Measurements from ENCODE around the gene KIF4A. TPM values are rescaled to one million over a fixed set of nuclear protein-coding genes. Genes with fewer than 3 reads are reported as not detected.
"Not testable (repeated sequence)": the region's sequence is repeated elsewhere in the genome, so short reads cannot be mapped to it uniquely, and the experiment has no call there.

KIF4A gene
- total RNA-seq (2014; rRNA removed; shearing (Covaris generic)), result 60.9 and 63.1 TPM in 2 replicates

- Histone ChIP-seq H3K9me3 (replicated peaks) (no peaks in the 10 kb centered on the region), H3K27me3 (no peaks in the 10 kb centered on the region), H3K27ac (peak within 1 kb of the TSS; percentile 81), H3K4me3 (peak within 1 kb of the TSS; percentile 75), H3K4me1 (no peaks in the 10 kb centered on the region), H3K36me3 (peaks cover 17% of the 10 kb centered on the region)
- peak; percentile 89 to 90 for DNase-seq
Measured at GRCh38 chrX:70289793-70290770, at the start of gene KIF4A, which contains the start of gene PDZD11. Gene KIF4A, plus strand, starts transcription at chrX:70290104. Its CDS starts 355 bp downstream, at chrX:70290459. Gene PDZD11, minus strand, starts transcription at chrX:70289927. Its CDS starts 586 bp downstream, at chrX:70289341.

GRCh38 chrX:70240751-70241150 lies 49.2 kb upstream of the KIF4A start:
- H3K27ac ChIP-seq, result no peak overlapping the region
- H3K27me3 ChIP-seq, result no peaks in the 10 kb centered on the region
- H3K9me3 ChIP-seq (replicated peaks), result no peaks in the 10 kb centered on the region
- H3K4me1 ChIP-seq, result no peaks in the 10 kb centered on the region
- H3K36me3 ChIP-seq, result no peaks in the 10 kb centered on the region
- no peak for DNase-seq
- no peak overlapping the region for H3K4me3 ChIP-seq

- no peaks in the 10 kb centered on the region for H3K36me3 ChIP-seq
- H3K4me1 ChIP-seq, result no peaks in the 10 kb centered on the region
- no peak overlapping the region for H3K27ac ChIP-seq
- no peaks in the 10 kb centered on the region for H3K9me3 ChIP-seq (replicated peaks)
- no peak for DNase-seq
- no peak overlapping the region for H3K4me3 ChIP-seq
- H3K27me3 ChIP-seq, result no peaks in the 10 kb centered on the region
Measured at GRCh38 chrX:70241501-70241900, 48.4 kb upstream of the KIF4A start.

GRCh38 chrX:70243601-70244000 lies 46.3 kb upstream of the KIF4A start:
- not testable (repeated sequence) for H3K9me3 ChIP-seq (replicated peaks); H3K4me3 ChIP-seq; H3K4me1 ChIP-seq; H3K36me3 ChIP-seq; H3K27ac ChIP-seq; DNase-seq; H3K27me3 ChIP-seq

- no peak for DNase-seq
- Histone ChIP-seq H3K27ac (no peak overlapping the region), H3K4me1 (no peaks in the 10 kb centered on the region), H3K4me3 (no peak overlapping the region), H3K36me3 (no peaks in the 10 kb centered on the region), H3K9me3 (replicated peaks) (no peaks in the 10 kb centered on the region), H3K27me3 (no peaks in the 10 kb centered on the region)
Measured at GRCh38 chrX:70244881-70245280, 45.0 kb upstream of the KIF4A start.

- H3K36me3 ChIP-seq, result no peaks in the 10 kb centered on the region
- DNase-seq, result no peak
- no peaks in the 10 kb centered on the region for H3K4me1 ChIP-seq
- no peaks in the 10 kb centered on the region for H3K27me3 ChIP-seq
- no peak overlapping the region for H3K27ac ChIP-seq
- no peaks in the 10 kb centered on the region for H3K9me3 ChIP-seq (replicated peaks)
- no peak overlapping the region for H3K4me3 ChIP-seq
Measured at GRCh38 chrX:70247252-70247651, 42.7 kb upstream of the KIF4A start.

GRCh38 chrX:70252491-70252890 lies 37.4 kb upstream of the KIF4A start:
- no peak for DNase-seq
- Histone ChIP-seq H3K4me1 (no peaks in the 10 kb centered on the region), H3K27me3 (no peaks in the 10 kb centered on the region), H3K36me3 (no peaks in the 10 kb centered on the region), H3K27ac (no peak overlapping the region), H3K9me3 (replicated peaks) (no peaks in the 10 kb centered on the region), H3K4me3 (no peak overlapping the region)

GRCh38 chrX:70253377-70254062 lies 36.4 kb upstream of the KIF4A start:
- H3K27ac ChIP-seq, result no peak overlapping the region
- DNase-seq, result no peak
- H3K36me3 ChIP-seq, result no peaks in the 10 kb centered on the region
- no peaks in the 10 kb centered on the region for H3K9me3 ChIP-seq (replicated peaks)
- H3K4me1 ChIP-seq, result no peaks in the 10 kb centered on the region
- H3K27me3 ChIP-seq, result no peaks in the 10 kb centered on the region
- H3K4me3 ChIP-seq, result no peak overlapping the region

GRCh38 chrX:70254063-70254400 lies 35.9 kb upstream of the KIF4A start:
- H3K36me3 ChIP-seq, result no peaks in the 10 kb centered on the region
- DNase-seq, result no peak

GRCh38 chrX:70254909-70255308 lies 35.0 kb upstream of the KIF4A start:
- Histone ChIP-seq H3K4me1 (no peaks in the 10 kb centered on the region), H3K36me3 (no peaks in the 10 kb centered on the region), H3K27me3 (no peaks in the 10 kb centered on the region), H3K9me3 (replicated peaks) (no peaks in the 10 kb centered on the region), H3K27ac (no peak overlapping the region), H3K4me3 (no peak overlapping the region)
- DNase-seq, result no peak

More at GRCh38 chrX:70254063-70254400, 35.9 kb upstream of the KIF4A start:
- no peak overlapping the region for H3K27ac ChIP-seq
- no peaks in the 10 kb centered on the region for H3K9me3 ChIP-seq (replicated peaks)
- H3K27me3 ChIP-seq, result no peaks in the 10 kb centered on the region
- no peak overlapping the region for H3K4me3 ChIP-seq
- H3K4me1 ChIP-seq, result no peaks in the 10 kb centered on the region

GRCh38 chrX:70255452-70255851 lies 34.5 kb upstream of the KIF4A start:
- Histone ChIP-seq H3K36me3 (no peaks in the 10 kb centered on the region), H3K4me3 (no peak overlapping the region), H3K27ac (no peak overlapping the region), H3K27me3 (no peaks in the 10 kb centered on the region), H3K4me1 (no peaks in the 10 kb centered on the region), H3K9me3 (replicated peaks) (no peaks in the 10 kb centered on the region)
- DNase-seq, result no peak

- Histone ChIP-seq H3K27me3 (no peaks in the 10 kb centered on the region), H3K27ac (no peak overlapping the region), H3K36me3 (no peaks in the 10 kb centered on the region), H3K4me3 (no peak overlapping the region), H3K9me3 (replicated peaks) (no peaks in the 10 kb centered on the region), H3K4me1 (no peaks in the 10 kb centered on the region)
- DNase-seq, result no peak
Measured at GRCh38 chrX:70257423-70258288, 32.2 kb upstream of the KIF4A start.

- H3K36me3 ChIP-seq, result no peaks in the 10 kb centered on the region
- no peaks in the 10 kb centered on the region for H3K9me3 ChIP-seq (replicated peaks)
- H3K4me3 ChIP-seq, result no peak within 1 kb of the TSS
- no peak for DNase-seq
- H3K27ac ChIP-seq, result no peak within 1 kb of the TSS
- H3K27me3 ChIP-seq, result no peaks in the 10 kb centered on the region
- no peaks in the 10 kb centered on the region for H3K4me1 ChIP-seq
Measured at GRCh38 chrX:70260104-70260503, 29.8 kb upstream of the KIF4A start, which contains the start of gene P2RY4. Gene P2RY4, minus strand, starts transcription at chrX:70260204. Its CDS starts 580 bp downstream, at chrX:70259624.

- DNase-seq, result peak; percentile 46 to 64
Measured at GRCh38 chrX:70262952-70263567, 26.8 kb upstream of the KIF4A start.

More at GRCh38 chrX:70262952-70263567, 26.8 kb upstream of the KIF4A start:
- no peaks in the 10 kb centered on the region for H3K36me3 ChIP-seq
- H3K4me3 ChIP-seq, result no peak overlapping the region
- no peak overlapping the region for H3K27ac ChIP-seq
- no peaks in the 10 kb centered on the region for H3K4me1 ChIP-seq
- H3K27me3 ChIP-seq, result no peaks in the 10 kb centered on the region
- H3K9me3 ChIP-seq (replicated peaks), result no peaks in the 10 kb centered on the region

Data from SJCRH30 (cell line).